ENCODE results near the gene CRADD. TPM values are rescaled to one million over a fixed set of nuclear protein-coding genes. Genes with fewer than 3 reads are reported as not detected.
A peak's percentile ranks its signal among the peaks of the same experiment; 100 is the strongest.

Gene CRADD
- total and polyA plus RNA-seq, 2 donors (not counting 3 experiments of a cell fraction or from before 2014, with no cell fraction given) = 11.7 to 14.5 TPM

DNA sequence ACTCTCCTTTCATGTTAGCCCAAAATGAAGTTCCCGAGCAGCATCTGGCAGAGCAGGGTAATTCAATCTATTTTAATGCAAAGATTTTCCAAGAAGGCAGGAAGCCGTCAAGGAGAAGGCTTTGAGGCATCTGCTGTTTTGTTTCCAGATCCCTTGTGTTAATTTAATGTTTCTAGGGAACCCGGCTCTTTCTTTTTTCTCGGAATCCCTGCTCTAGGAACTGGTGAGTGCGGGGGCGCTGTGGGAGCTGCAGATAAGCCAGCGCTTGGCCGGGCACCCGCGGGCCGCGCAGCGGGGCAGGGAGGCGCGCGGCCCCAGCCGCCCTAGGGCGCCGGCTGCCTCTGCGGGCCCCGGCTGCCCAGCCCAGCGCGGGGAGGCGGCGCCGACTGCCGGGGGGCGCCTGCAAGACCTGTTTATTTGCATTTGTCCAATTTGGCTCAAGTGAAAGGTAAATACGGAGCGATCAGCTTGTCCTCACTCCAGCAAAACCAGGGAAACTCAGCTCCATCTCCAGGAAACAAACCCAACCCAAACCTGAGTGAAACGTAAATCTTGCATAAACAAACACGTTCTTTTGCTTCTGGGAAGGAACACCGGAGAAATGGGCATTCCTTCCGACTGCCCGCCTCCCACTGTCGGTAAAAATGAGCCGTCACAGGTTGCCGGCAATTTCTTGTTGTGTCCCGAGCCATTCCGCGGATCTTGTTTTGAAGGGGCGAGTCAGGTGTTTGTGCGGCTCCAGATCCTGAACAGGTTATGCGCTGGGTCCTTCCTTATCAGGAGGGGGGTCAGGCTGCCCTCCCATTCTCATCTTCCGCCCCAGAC lies 65.1 kb downstream of the CRADD start:
- CTCF ChIA-PET = interaction anchor here (0.7 to 3.0 kb wide), 15 partner anchors 9 to 359 kb away, joined by 3 to 28 read pairs (median 5); partner anchors contain the start of gene SOCS2
- BruUV-seq (replicated peaks) = no TSS peak
- Histone ChIP-seq H3K79me2 (ENCODE audit: control insufficient read depth, insufficient read depth, low read length) (no peaks in the 10 kb centered on the region), H3K4me3 (replicated peaks in 1 of 3; ENCODE audit: insufficient read depth in 1 of 3, low read depth in 1 of 3, low read length in 3 of 3) (peak overlapping the region; percentile 34 to 82 (median 69)), H3K9ac (replicated peaks; ENCODE audit: extremely low read depth, insufficient read depth, low read length) (peak overlapping the region; percentile 44), H3K9me3 (replicated peaks; ENCODE audit: control insufficient read depth, insufficient read depth, low read length) (no peaks in the 10 kb centered on the region), H3K27me3 (ENCODE audit: control insufficient read depth in 2 of 2, insufficient read depth in 2 of 2, low read length in 2 of 2) (no peaks in the 10 kb centered on the region), H3K4me2 (ENCODE audit: insufficient read depth, low read length) (peak overlapping the region; percentile 66), H3K9me1 (replicated peaks; ENCODE audit: control insufficient read depth, extremely low read depth, insufficient read depth, low read length) (no peaks in the 10 kb centered on the region), H4K20me1 (replicated peaks; ENCODE audit: control insufficient read depth, extremely low read depth, insufficient read depth, low read length) (no peaks in the 10 kb centered on the region), H3K4me1 (ENCODE audit: control insufficient read depth, extremely low read depth, insufficient read depth, low read length) (peaks cover 8% of the 10 kb centered on the region), H3K36me3 (ENCODE audit: control insufficient read depth in 2 of 2, extremely low read depth in 1 of 2, insufficient read depth in 2 of 2, low read length in 2 of 2) (no peaks in the 10 kb centered on the region), H2AFZ (ENCODE audit: low read depth, low read length) (peak overlapping the region; percentile 74), H3K27ac (ENCODE audit: insufficient read depth, low read depth, low read length) (no peak overlapping the region)
- FAIRE-seq (no peak), DNase-seq (ENCODE audit: low read depth, low spot score) (peak; percentile 80)
- dilution Hi-C loops (cut with MboI; ENCODE audit: extremely low pct_ligation_motif_present, low sequenced_read_pairs) (no loop called here), intact Hi-C loops (cut with micrococcal nuclease) (loop anchor here (1.0 to 2.0 kb wide), 4 partner anchors 65 to 360 kb away; partner anchors contain the start of gene CRADD)
- POLR2A ChIA-PET = no interaction called here
- TF ChIP-seq FOS (IDR thresholded peaks at IDR 0.05; ENCODE audit: borderline replicate concordance, insufficient read depth, low read length) (no peak), POLR2AphosphoS5 (IDR thresholded peaks at IDR 0.05; ENCODE audit: insufficient read depth, low read depth, low read length) (peak; percentile 22), POLR2A (IDR thresholded peaks at IDR 0.05; ENCODE audit: low read depth, low read length) (no peak), JUN (IDR thresholded peaks at IDR 0.05; ENCODE audit: borderline replicate concordance, insufficient read depth, insufficient read length, low read depth) (no peak), GATA2 (IDR thresholded peaks at IDR 0.05; ENCODE audit: insufficient read depth, insufficient read length, low read depth, low read length) (no peak), MYC (IDR thresholded peaks at IDR 0.05; ENCODE audit: low read depth, low read length) (no peak)
- TF ChIP-seq, protein P1, sequence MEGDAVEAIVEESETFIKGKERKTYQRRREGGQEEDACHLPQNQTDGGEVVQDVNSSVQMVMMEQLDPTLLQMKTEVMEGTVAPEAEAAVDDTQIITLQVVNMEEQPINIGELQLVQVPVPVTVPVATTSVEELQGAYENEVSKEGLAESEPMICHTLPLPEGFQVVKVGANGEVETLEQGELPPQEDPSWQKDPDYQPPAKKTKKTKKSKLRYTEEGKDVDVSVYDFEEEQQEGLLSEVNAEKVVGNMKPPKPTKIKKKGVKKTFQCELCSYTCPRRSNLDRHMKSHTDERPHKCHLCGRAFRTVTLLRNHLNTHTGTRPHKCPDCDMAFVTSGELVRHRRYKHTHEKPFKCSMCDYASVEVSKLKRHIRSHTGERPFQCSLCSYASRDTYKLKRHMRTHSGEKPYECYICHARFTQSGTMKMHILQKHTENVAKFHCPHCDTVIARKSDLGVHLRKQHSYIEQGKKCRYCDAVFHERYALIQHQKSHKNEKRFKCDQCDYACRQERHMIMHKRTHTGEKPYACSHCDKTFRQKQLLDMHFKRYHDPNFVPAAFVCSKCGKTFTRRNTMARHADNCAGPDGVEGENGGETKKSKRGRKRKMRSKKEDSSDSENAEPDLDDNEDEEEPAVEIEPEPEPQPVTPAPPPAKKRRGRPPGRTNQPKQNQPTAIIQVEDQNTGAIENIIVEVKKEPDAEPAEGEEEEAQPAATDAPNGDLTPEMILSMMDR (IDR thresholded peaks at IDR 0.05; ENCODE audit: extremely low read depth in 1 of 2, insufficient read depth in 1 of 2, low read depth in 1 of 2, low read length in 2 of 2) = peak; percentile 24 to 38
